GM19397 (cell line): ENCODE measurements around the gene GABRG2.

ENCODE experiments used
- ATAC-seq: cut with Tn5 transposase; IDR thresholded peaks from one replicate; pipeline ENCODE4 v1.9.1; 2021; ENCODE audit warnings: mild to moderate bottlenecking, moderate library complexity; ENCODE audit not compliant: unreplicated experiment

GABRG2 gene

GRCh38 chr5:162187371-162187770 lies 119.8 kb downstream of the GABRG2 start:
- no peak for ATAC-seq

DNA sequence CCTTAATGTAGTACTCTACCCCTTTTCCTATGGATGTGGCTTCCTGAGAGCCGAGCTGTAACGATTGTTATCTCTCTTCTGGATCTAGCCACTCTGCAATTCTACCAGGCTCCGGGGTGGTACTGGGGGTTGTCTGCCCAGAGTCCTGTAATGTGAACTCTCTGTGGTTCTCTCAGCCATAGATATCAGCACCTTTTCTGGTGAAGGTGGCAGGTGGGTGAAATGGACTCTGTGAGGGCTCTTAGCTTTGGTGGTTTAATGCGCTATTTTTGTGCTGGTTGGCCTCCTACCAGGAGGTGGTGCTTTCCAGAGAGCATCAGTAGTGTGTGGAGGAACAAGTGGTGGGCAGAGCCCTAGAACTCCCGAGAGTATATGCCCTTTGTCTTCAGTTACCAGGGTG lies 122.1 kb downstream of the GABRG2 start:
- ATAC-seq, result no peak

- ATAC-seq, result no peak
Measured at GRCh38 chr5:162193012-162193411, 125.4 kb downstream of the GABRG2 start.

GRCh38 chr5:162196351-162196750 lies 128.8 kb downstream of the GABRG2 start:
- ATAC-seq, result no peak

GRCh38 chr5:162202285-162202880 lies 134.8 kb downstream of the GABRG2 start:
- ATAC-seq, result no peak
